Endothelial cell (in vitro differentiated cells): Measurements from ENCODE around the gene RAB34. TPM values are rescaled to one million over a fixed set of nuclear protein-coding genes. Genes with fewer than 3 reads are reported as not detected.
A peak's percentile ranks its signal among the peaks of the same experiment; 100 is the strongest.

Experiments
- DNase-seq: peaks from one replicate; pipeline ENCODE4 v3.0.0; 2021; ENCODE audit warnings: low spot score
- H3K27ac Mint-ChIP-seq: one replicate; pipeline ENCODE4 v1.8.0; 2021; ENCODE audit warnings: mixed read lengths, inconsistent platforms; ENCODE audit not compliant: unreplicated experiment
- H3K27me3 Mint-ChIP-seq: one replicate; pipeline ENCODE4 v1.8.0; 2021; ENCODE audit warnings: mild to moderate bottlenecking, moderate library complexity, mixed read lengths, inconsistent platforms; ENCODE audit not compliant: unreplicated experiment
- H3K36me3 Mint-ChIP-seq: one replicate; pipeline ENCODE4 v1.8.0; 2021; ENCODE audit warnings: mild to moderate bottlenecking, low read depth, mixed read lengths, inconsistent platforms; ENCODE audit not compliant: unreplicated experiment
- H3K4me1 Mint-ChIP-seq: one replicate; pipeline ENCODE4 v1.8.0; 2021; ENCODE audit warnings: mild to moderate bottlenecking, mixed read lengths, inconsistent platforms; ENCODE audit not compliant: unreplicated experiment
- H3K4me3 Mint-ChIP-seq: one replicate; pipeline ENCODE4 v1.8.0; 2021; ENCODE audit warnings: mild to moderate bottlenecking, mixed read lengths, inconsistent platforms; ENCODE audit not compliant: unreplicated experiment
- H3K9me3 Mint-ChIP-seq: one replicate; pipeline ENCODE4 v1.8.0; 2021; ENCODE audit warnings: mixed read lengths, inconsistent platforms; ENCODE audit not compliant: unreplicated experiment
- CTCF ChIP-seq: fragments of 200-600 bp; sonication (generic); IDR thresholded peaks from one replicate; pipeline ENCODE4 v1.5.0; 2021; ENCODE audit warnings: antibody characterized with exemption; ENCODE audit not compliant: unreplicated experiment
- total RNA-seq: library from RNA; stranded (reverse); fragmentation: NEBNext Ultra II Directional; extraction: Animal tissue kit (Norgen Biotek cat#: 25700); gene quantifications from one replicate; pipeline ENCODE4 v1.2.1, GENCODE V29; 2021; ENCODE audit not compliant: unreplicated experiment

Gene RAB34
- total RNA-seq, 1 donor from 2014 or later, result 72.0 TPM

GRCh38 chr17:28760601-28761562 lies 43.2 kb upstream of the RAB34 start:
- peak overlapping the region; percentile 42 for H3K4me3 Mint-ChIP-seq
- peaks cover 19% of the 10 kb centered on the region for H3K27me3 Mint-ChIP-seq
- peak; percentile 59 for DNase-seq
- H3K4me1 Mint-ChIP-seq, result peaks cover 59% of the 10 kb centered on the region
- peaks cover 4% of the 10 kb centered on the region for H3K9me3 Mint-ChIP-seq
- no peak for TF ChIP-seq CTCF
- H3K27ac Mint-ChIP-seq, result peak overlapping the region; percentile 90
- peaks cover 49% of the 10 kb centered on the region for H3K36me3 Mint-ChIP-seq

- Mint-ChIP-seq H3K27ac (peak overlapping the region; percentile 68), H3K4me1 (peaks cover 57% of the 10 kb centered on the region), H3K36me3 (peaks cover 46% of the 10 kb centered on the region), H3K4me3 (peak overlapping the region; percentile 83), H3K27me3 (peaks cover 21% of the 10 kb centered on the region), H3K9me3 (peaks cover 4% of the 10 kb centered on the region)
- no peak for TF ChIP-seq CTCF
- no peak for DNase-seq
These were observed 41.7 kb upstream of the RAB34 start for GRCh38 chr17:28759256-28759865.

- Mint-ChIP-seq H3K4me1 (peaks cover 55% of the 10 kb centered on the region), H3K4me3 (peak overlapping the region; percentile 83), H3K9me3 (peaks cover 4% of the 10 kb centered on the region), H3K36me3 (peaks cover 46% of the 10 kb centered on the region), H3K27me3 (peaks cover 22% of the 10 kb centered on the region), H3K27ac (peak overlapping the region; percentile 68)
- no peak for TF ChIP-seq CTCF
- no peak for DNase-seq
These were observed 40.9 kb upstream of the RAB34 start for GRCh38 chr17:28758411-28759121.

GRCh38 chr17:28756049-28756804 lies 38.6 kb upstream of the RAB34 start:
- peak overlapping the region; percentile 38 for H3K4me3 Mint-ChIP-seq
- H3K9me3 Mint-ChIP-seq, result peaks cover 4% of the 10 kb centered on the region
- H3K27ac Mint-ChIP-seq, result peak overlapping the region; percentile 10
- peaks cover 22% of the 10 kb centered on the region for H3K27me3 Mint-ChIP-seq
- no peak for TF ChIP-seq CTCF
- peaks cover 44% of the 10 kb centered on the region for H3K4me1 Mint-ChIP-seq
- H3K36me3 Mint-ChIP-seq, result peaks cover 42% of the 10 kb centered on the region
- DNase-seq, result no peak
